B cell (primary cell): ENCODE results near the gene UNC5C. TPM values are rescaled to one million over a fixed set of nuclear protein-coding genes. Genes with fewer than 3 reads are reported as not detected.

Source experiments
- ATAC-seq: fragments of 200-7000 bp; cut with Tn5 transposase; one replicate; pipeline ENCODE4 v1.10.0; 2021; ENCODE audit warnings: low read depth, mild to moderate bottlenecking, moderate number of reproducible peaks, moderate library complexity
- CTCF ChIA-PET: fragments of 350-600 bp; sonication (Branson Sonifier 250); formaldehyde crosslinking; loops from one replicate; lab custom pipeline; 2021; ENCODE audit warnings: antibody characterized with exemption, inconsistent platforms; lab: Charles Lee
- POLR2A ChIA-PET: fragments of 350-600 bp; sonication (Branson Sonifier 250); formaldehyde crosslinking; loops from one replicate; lab custom pipeline; 2021; ENCODE audit warnings: antibody characterized with exemption; lab: Charles Lee
- DNase-seq: peaks from one replicate; pipeline ENCODE4 v3.0.0; 2013
- H2AFZ ChIP-seq: 2 replicates; pipeline ENCODE4 v1.6.1; 2012; ENCODE audit warnings: mild to moderate bottlenecking, low read depth, low read length; ENCODE audit not compliant: insufficient read depth, poor library complexity, severe bottlenecking
- H3K27ac ChIP-seq, 2 donors: 1 replicate in 1 of 2; 2 replicates in 1 of 2; pipeline ENCODE4 v1.5.1; 2012 to 2013; ENCODE audit warnings: low read length in 2 of 2, mild to moderate bottlenecking in 2 of 2, moderate library complexity in 1 of 2
- H3K27me3 ChIP-seq, 4 experiments: fragments of 200-600 bp in 1 of 4; sonication (generic) in 1 of 4; replicated peaks in 1 of 4; 1 replicate in 2 of 4; 2 replicates in 2 of 4; pipeline versions ENCODE4 v1.6.1 to v1.7.0; 2013 to 2016; ENCODE audit warnings: low read length in 3 of 4, mild to moderate bottlenecking in 2 of 4, mixed read lengths in 1 of 4, moderate library complexity in 1 of 4; ENCODE audit not compliant: insufficient read depth in 4 of 4, control insufficient read depth in 3 of 4; ENCODE audit errors: control extremely low read depth in 1 of 4
- H3K36me3 ChIP-seq, 2 experiments: replicated peaks in 1 of 2; 1 replicate in 1 of 2; 2 replicates in 1 of 2; pipeline versions ENCODE4 v1.6.1 to v1.7.1; 2013; ENCODE audit warnings: low read length in 1 of 2; ENCODE audit not compliant: insufficient read depth in 2 of 2, control insufficient read depth in 1 of 2; ENCODE audit errors: control extremely low read depth in 1 of 2, extremely low read depth in 1 of 2
- H3K4me1 ChIP-seq, 2 donors: fragments of 200-600 bp in 1 of 2; sonication (generic) in 1 of 2; 1 replicate in 1 of 2; 2 replicates in 1 of 2; pipeline versions ENCODE4 v1.5.1 to v1.6.1; 2013 to 2017; ENCODE audit warnings: low read length in 2 of 2; ENCODE audit not compliant: control insufficient read depth in 2 of 2, insufficient read depth in 2 of 2
- H3K4me2 ChIP-seq: replicated peaks from 2 replicates; pipeline ENCODE3; 2012; ENCODE audit warnings: mild to moderate bottlenecking, low read depth, low read length; ENCODE audit not compliant: poor library complexity, severe bottlenecking
- H3K4me3 ChIP-seq, 5 experiments: fragments of 200-600 bp in 1 of 5; sonication (generic) in 1 of 5; 1 replicate in 3 of 5; 2 replicates in 2 of 5; pipeline versions ENCODE4 v1.5.1 to v1.7.0; 2011 to 2016; ENCODE audit warnings: low read length in 4 of 5, mild to moderate bottlenecking in 4 of 5, low read depth in 2 of 5, control low read depth in 1 of 5, moderate library complexity in 1 of 5; ENCODE audit not compliant: insufficient read depth in 1 of 5; ENCODE audit errors: control extremely low read depth in 1 of 5, extremely low read depth in 1 of 5
- H3K79me2 ChIP-seq: fragments of 200-600 bp; sonication (generic); one replicate; pipeline ENCODE4 v1.6.0; 2016; ENCODE audit warnings: low read length; ENCODE audit not compliant: control insufficient read depth, insufficient read depth
- H3K9ac ChIP-seq: fragments of 200-600 bp; sonication (generic); 2 replicates; pipeline ENCODE4 v1.6.1; 2017; ENCODE audit warnings: mild to moderate bottlenecking, low read length, moderate library complexity
- H3K9me3 ChIP-seq, 3 donors: one replicate each; pipeline versions ENCODE4 v1.6.1 to v1.7.1; 2013; ENCODE audit warnings: low read length in 2 of 3; ENCODE audit not compliant: control insufficient read depth in 2 of 3, insufficient read depth in 1 of 3; ENCODE audit errors: control extremely low read depth in 1 of 3
- H4K20me1 ChIP-seq: 2 replicates; pipeline ENCODE4 v1.6.0; 2012; ENCODE audit warnings: mild to moderate bottlenecking, low read length; ENCODE audit not compliant: insufficient read depth, control insufficient read depth, poor library complexity, severe bottlenecking
- H3K27ac Mint-ChIP-seq: one replicate; pipeline ENCODE4 v1.8.0; 2021; ENCODE audit warnings: mixed read lengths
- H3K27me3 Mint-ChIP-seq: one replicate; pipeline ENCODE4 v1.8.0; 2021; ENCODE audit warnings: mixed read lengths
- H3K4me1 Mint-ChIP-seq: one replicate; pipeline ENCODE4 v1.8.0; 2021; ENCODE audit warnings: mixed read lengths
- H3K4me3 Mint-ChIP-seq: one replicate; pipeline ENCODE4 v1.8.0; 2021; ENCODE audit warnings: mixed read lengths
- H3K9me3 Mint-ChIP-seq: one replicate; pipeline ENCODE4 v1.8.0; 2022; ENCODE audit warnings: mixed read lengths; ENCODE audit not compliant: insufficient read depth
- EZH2 ChIP-seq: IDR thresholded peaks from 2 replicates; pipeline ENCODE4 v1.6.1; 2012; ENCODE audit warnings: borderline replicate concordance, low read depth, mild to moderate bottlenecking, moderate library complexity, low read length; ENCODE audit not compliant: insufficient read depth, poor library complexity, severe bottlenecking
- WGBS: methylation state at CpG from one replicate; pipeline ENCODE4 v1.1.5; 2013; ENCODE audit warnings: missing lambda C conversion rate; ENCODE audit not compliant: insufficient coverage; 5-methylcytosine and 5-hydroxymethylcytosine counted together
- intact Hi-C: fragments of 100-400 bp; cut with micrococcal nuclease; formaldehyde crosslinking; loops from one replicate; pipeline ENCODE4 v1.10.0; 2022
- polyA plus RNA-seq: library from polyadenylated mRNA; depleted of rRNA; stranded (reverse); fragments of >200 nt; gene quantifications from 2 replicates; pipeline ENCODE4 v1.2.3, GENCODE V29; 2012
- total RNA-seq, 2 donors: library from RNA; stranded (reverse); fragments of 120-200 nt in 1 of 2; gene quantifications; 1 replicate in 1 of 2; 2 replicates in 1 of 2; pipeline versions ENCODE4 v1.2.3 to v1.2.4, GENCODE V29; 2013 to 2022
- TF ChIP-seq, protein P1 (sequence below): fragments of 200-600 bp; IDR thresholded peaks from one replicate; pipeline ENCODE4 v1.8.0; 2022; ENCODE audit warnings: antibody characterized with exemption, mild to moderate bottlenecking

UNC5C gene
- total and polyA plus RNA-seq, 2 donors (not counting 1 experiment from before 2014, with no cell fraction given) = not detected

- POLR2A ChIA-PET = no interaction called here
- WGBS = no CpG with 5 or more reads among the region's 3 CpGs
- H3K27me3 Mint-ChIP-seq = no peaks in the 10 kb centered on the region
Observed at GRCh38 chr4:95224402-95224801, 324.4 kb downstream of the UNC5C start.

DNA sequence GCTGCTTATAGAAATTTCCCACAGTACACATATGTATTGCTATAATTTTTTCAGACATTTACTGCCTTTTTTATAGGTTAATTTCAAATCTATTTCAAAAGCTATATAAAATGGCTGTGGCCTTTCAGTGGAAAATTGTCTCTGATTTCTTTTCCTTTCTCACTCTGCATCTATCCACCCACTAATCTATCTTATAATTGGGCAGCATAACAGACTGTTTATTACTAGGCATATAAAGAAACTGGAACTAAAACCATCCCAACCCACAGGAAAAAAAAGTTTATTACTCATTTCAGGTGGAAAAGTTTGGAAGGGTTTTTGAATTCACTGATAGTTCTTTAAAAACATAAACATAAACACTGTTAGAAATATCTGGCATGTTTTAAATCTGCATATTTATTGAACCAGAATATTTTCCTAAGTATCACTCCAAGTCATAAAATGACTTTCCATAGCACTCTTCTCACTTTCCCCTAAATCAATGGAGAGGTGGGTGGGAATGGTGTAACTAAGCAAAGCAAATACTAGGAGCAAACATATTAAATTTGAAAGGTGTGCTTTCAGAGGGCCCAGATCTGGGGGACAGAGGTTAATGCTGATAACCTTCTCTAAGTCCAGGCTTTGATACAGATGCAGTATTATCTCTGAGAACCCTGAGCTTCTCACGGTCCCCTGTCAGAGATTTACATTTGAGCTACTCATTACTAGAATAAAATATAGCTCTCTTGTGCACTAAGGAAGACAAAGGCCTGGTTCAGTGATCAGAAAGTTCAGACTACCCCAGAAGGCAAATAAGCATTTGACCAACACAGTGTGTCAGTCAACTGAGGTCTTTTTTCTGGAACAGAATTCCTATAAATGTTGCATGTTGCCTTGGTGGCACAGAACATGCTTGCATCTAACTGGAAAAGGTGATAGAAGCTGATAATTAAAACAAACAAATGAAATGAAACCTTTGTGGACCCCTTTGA is 328.3 kb downstream of the UNC5C start:
- DNase-seq (no peak), ATAC-seq (no peak)
- TF ChIP-seq, protein P1, sequence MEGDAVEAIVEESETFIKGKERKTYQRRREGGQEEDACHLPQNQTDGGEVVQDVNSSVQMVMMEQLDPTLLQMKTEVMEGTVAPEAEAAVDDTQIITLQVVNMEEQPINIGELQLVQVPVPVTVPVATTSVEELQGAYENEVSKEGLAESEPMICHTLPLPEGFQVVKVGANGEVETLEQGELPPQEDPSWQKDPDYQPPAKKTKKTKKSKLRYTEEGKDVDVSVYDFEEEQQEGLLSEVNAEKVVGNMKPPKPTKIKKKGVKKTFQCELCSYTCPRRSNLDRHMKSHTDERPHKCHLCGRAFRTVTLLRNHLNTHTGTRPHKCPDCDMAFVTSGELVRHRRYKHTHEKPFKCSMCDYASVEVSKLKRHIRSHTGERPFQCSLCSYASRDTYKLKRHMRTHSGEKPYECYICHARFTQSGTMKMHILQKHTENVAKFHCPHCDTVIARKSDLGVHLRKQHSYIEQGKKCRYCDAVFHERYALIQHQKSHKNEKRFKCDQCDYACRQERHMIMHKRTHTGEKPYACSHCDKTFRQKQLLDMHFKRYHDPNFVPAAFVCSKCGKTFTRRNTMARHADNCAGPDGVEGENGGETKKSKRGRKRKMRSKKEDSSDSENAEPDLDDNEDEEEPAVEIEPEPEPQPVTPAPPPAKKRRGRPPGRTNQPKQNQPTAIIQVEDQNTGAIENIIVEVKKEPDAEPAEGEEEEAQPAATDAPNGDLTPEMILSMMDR = no peak
- TF ChIP-seq EZH2 = no peak
- Histone ChIP-seq H2AFZ (no peak overlapping the region), H3K27ac (no peak overlapping the region), H3K4me2 (no peak overlapping the region), H3K9me3 (no peaks in the 10 kb centered on the region), H3K27me3 (no peaks in the 10 kb centered on the region), H4K20me1 (no peaks in the 10 kb centered on the region), H3K4me3 (no peak overlapping the region), H3K36me3 (no peaks in the 10 kb centered on the region), H3K4me1 (no peaks in the 10 kb centered on the region), H3K79me2 (no peaks in the 10 kb centered on the region), H3K9ac (no peak overlapping the region)
- intact Hi-C loops = no loop called here
- ChIA-PET CTCF (no interaction called here), POLR2A (no interaction called here)
- Mint-ChIP-seq H3K4me3 (no peak overlapping the region), H3K4me1 (no peaks in the 10 kb centered on the region), H3K27ac (no peak overlapping the region), H3K9me3 (no peaks in the 10 kb centered on the region), H3K27me3 (no peaks in the 10 kb centered on the region)
- no CpG with 5 or more reads among the region's 1 CpG for WGBS

More at GRCh38 chr4:95224402-95224801, 324.4 kb downstream of the UNC5C start:
- Histone ChIP-seq H3K27me3 (no peaks in the 10 kb centered on the region), H3K9me3 (no peaks in the 10 kb centered on the region), H3K79me2 (no peaks in the 10 kb centered on the region), H2AFZ (no peak overlapping the region), H3K4me2 (no peak overlapping the region), H3K9ac (no peak overlapping the region), H3K36me3 (no peaks in the 10 kb centered on the region), H3K4me1 (no peaks in the 10 kb centered on the region), H4K20me1 (no peaks in the 10 kb centered on the region), H3K4me3 (no peak overlapping the region), H3K27ac (no peak overlapping the region)
- Mint-ChIP-seq H3K4me1 (no peaks in the 10 kb centered on the region), H3K9me3 (no peaks in the 10 kb centered on the region), H3K27ac (no peak overlapping the region), H3K4me3 (no peak overlapping the region)
- CTCF ChIA-PET = no interaction called here
- DNase-seq (no peak), ATAC-seq (no peak)
- TF ChIP-seq, protein P1 = no peak
- TF ChIP-seq EZH2 = no peak
- intact Hi-C loops = no loop called here
